ENCODE measurements around the gene EPPIN. TPM values are rescaled to one million over a fixed set of nuclear protein-coding genes. Genes with fewer than 3 reads are reported as not detected.
"Not testable (repeated sequence)": the region's sequence is repeated elsewhere in the genome, so short reads cannot be mapped to it uniquely, and the experiment has no call there.

EPPIN gene
- total and polyA plus RNA-seq, 7 donors: not detected

- 79 to 81% methylated on average over 4 of the region's 4 CpGs for WGBS, 2 donors
- Histone ChIP-seq H3K4me1 (peaks cover 0 to 4% (median 0%) of the 10 kb centered on the region in 4 donors), H3K4me3 (no peak within 1 kb of the TSS), H3K27ac (no peak within 1 kb of the TSS), H3K27me3 (no peaks in the 10 kb centered on the region), H3K9me3 (no peaks in the 10 kb centered on the region), H3K36me3 (no peaks in the 10 kb centered on the region)
- DNase-seq: no peak
- TF ChIP-seq EP300 (IDR thresholded peaks at IDR 0.05) (no peak), POLR2AphosphoS5 (IDR thresholded peaks at IDR 0.05) (no peak), CTCF (IDR thresholded peaks at IDR 0.05) (no peak), POLR2A (IDR thresholded peaks at IDR 0.05) (no peak)
- intact Hi-C loops (cut with DNase I): no loop called here
These were observed 32.0 kb upstream of the EPPIN start, which contains the start of gene WFDC8 for GRCh38 chr20:45579184-45579583. TSS of gene WFDC8 (minus strand) at chr20:45579284. CDS start at chr20:45579247, 37 bp downstream.

GRCh38 chr20:45578231-45578630, 31.0 kb upstream of the EPPIN start:
- H3K27ac ChIP-seq: no peak overlapping the region
- DNase-seq: no peak
- no peaks in the 10 kb centered on the region for H3K27me3 ChIP-seq
- TF ChIP-seq CTCF (IDR thresholded peaks at IDR 0.05) (no peak), EP300 (IDR thresholded peaks at IDR 0.05) (no peak), POLR2A (IDR thresholded peaks at IDR 0.05) (no peak), POLR2AphosphoS5 (IDR thresholded peaks at IDR 0.05) (no peak)
- H3K36me3 ChIP-seq: no peaks in the 10 kb centered on the region
- H3K9me3 ChIP-seq: no peaks in the 10 kb centered on the region
- H3K4me3 ChIP-seq: no peak overlapping the region
- WGBS, 2 donors: 18 to 81% methylated on average over 1 of the region's 1 CpG
- intact Hi-C loops (cut with DNase I): no loop called here
- peaks cover 0 to 4% (median 0%) of the 10 kb centered on the region in 4 donors for H3K4me1 ChIP-seq

GRCh38 chr20:45576995-45577394, 29.8 kb upstream of the EPPIN start:
- Histone ChIP-seq H3K27me3 (no peaks in the 10 kb centered on the region), H3K36me3 (no peaks in the 10 kb centered on the region), H3K4me3 (no peak overlapping the region), H3K9me3 (no peaks in the 10 kb centered on the region), H3K27ac (no peak overlapping the region), H3K4me1 (peaks cover 0 to 4% (median 0%) of the 10 kb centered on the region in 4 donors)
- DNase-seq: no peak
- intact Hi-C loops (cut with DNase I): no loop called here
- TF ChIP-seq CTCF (IDR thresholded peaks at IDR 0.05) (no peak), POLR2A (IDR thresholded peaks at IDR 0.05) (no peak)
- WGBS, 2 donors: 57 to 91% methylated on average over 2 of the region's 2 CpGs

GRCh38 chr20:45575931-45576330, 28.7 kb upstream of the EPPIN start:
- no peak for DNase-seq
- H3K36me3 ChIP-seq: no peaks in the 10 kb centered on the region
- H3K27ac ChIP-seq: no peak overlapping the region
- no peak overlapping the region for H3K4me3 ChIP-seq
- no peak for TF ChIP-seq POLR2A (IDR thresholded peaks at IDR 0.05)
- no peak for TF ChIP-seq EP300 (IDR thresholded peaks at IDR 0.05)
- no peak for TF ChIP-seq POLR2AphosphoS5 (IDR thresholded peaks at IDR 0.05)
- no peak for TF ChIP-seq CTCF (IDR thresholded peaks at IDR 0.05)
- 94% methylated on average over 3 of the region's 3 CpGs for WGBS, 2 donors
- peaks cover 0 to 4% (median 0%) of the 10 kb centered on the region in 4 donors for H3K4me1 ChIP-seq
- H3K27me3 ChIP-seq: no peaks in the 10 kb centered on the region
- intact Hi-C loops (cut with DNase I): no loop called here
- H3K9me3 ChIP-seq: no peaks in the 10 kb centered on the region

GRCh38 chr20:45569650-45570049, 22.4 kb upstream of the EPPIN start:
- DNase-seq; intact Hi-C loops (cut with DNase I): not testable (repeated sequence)
- WGBS, 2 donors: 88 to 93% methylated on average over 1 of the region's 1 CpG

More at GRCh38 chr20:45569650-45570049, 22.4 kb upstream of the EPPIN start:
- not testable (repeated sequence) for H3K27ac ChIP-seq, H3K4me1 ChIP-seq, H3K27me3 ChIP-seq, H3K9me3 ChIP-seq, H3K4me3 ChIP-seq, H3K36me3 ChIP-seq
